Heart right ventricle (tissue), 16 donors: ENCODE measurements around the gene SLC16A11. TPM values are rescaled to one million over a fixed set of nuclear protein-coding genes. Genes with fewer than 3 reads are reported as not detected.

Source experiments
- ATAC-seq, 8 donors: fragments of 200-7000 bp; cut with Tn5 transposase; one replicate each; pipeline ENCODE4 v1.9.1; 2020; ENCODE audit warnings: mild to moderate bottlenecking in 8 of 8, moderate library complexity in 8 of 8, moderate number of reproducible peaks in 1 of 8
- DNase-seq, 2 donors: peaks; one replicate each; pipeline ENCODE4 v3.0.0-alpha.2; 2020
- H3K27ac ChIP-seq, 10 donors: fragments of 200-600 bp; sonication (generic) in 2 of 10; one replicate each; pipeline versions ENCODE4 v1.5.0 to v1.8.0; 2020 to 2022; ENCODE audit warnings: mild to moderate bottlenecking in 3 of 10
- H3K27me3 ChIP-seq, 7 donors: fragments of 200-600 bp; one replicate each; pipeline ENCODE4 v1.8.0; 2021 to 2022; ENCODE audit warnings: mild to moderate bottlenecking in 2 of 7
- H3K36me3 ChIP-seq, 9 donors: fragments of 200-600 bp; sonication (generic) in 1 of 9; one replicate each; pipeline versions ENCODE4 v1.5.0 to v1.8.0; 2020 to 2022; ENCODE audit warnings: mild to moderate bottlenecking in 2 of 9
- H3K4me1 ChIP-seq, 9 donors: fragments of 200-600 bp; sonication (generic) in 1 of 9; one replicate each; pipeline versions ENCODE4 v1.5.0 to v1.8.0; 2020 to 2022; ENCODE audit warnings: mild to moderate bottlenecking in 4 of 9
- H3K4me3 ChIP-seq, 10 donors: fragments of 200-600 bp; sonication (generic) in 2 of 10; one replicate each; pipeline versions ENCODE4 v1.5.0 to v1.8.0; 2020 to 2022; ENCODE audit warnings: mild to moderate bottlenecking in 7 of 10, moderate library complexity in 2 of 10
- H3K9me3 ChIP-seq, 11 donors: fragments of 200-600 bp in 10 of 11; sonication (generic) in 2 of 11; one replicate each; pipeline versions ENCODE4 v1.5.0 to v1.8.0; 2013 to 2022; ENCODE audit warnings: mild to moderate bottlenecking in 2 of 11, control low read depth in 1 of 11, moderate library complexity in 1 of 11
- WGBS, 2 donors: extraction: QIAGEN DNeasy Blood & Tissue Kit; methylation state at CpG; one replicate each; pipeline ENCODE4 v1.1.7; 2013; ENCODE audit warnings: inconsistent platforms in 1 of 2; 5-methylcytosine and 5-hydroxymethylcytosine counted together
- intact Hi-C, 10 donors: fragments of 100-400 bp; cut with DNase I; formaldehyde crosslinking; loops; one replicate each; pipeline versions ENCODE4 v1.11.1 to v1.14.2; 2022
- polyA plus RNA-seq, 2 donors: library from polyadenylated mRNA; stranded (reverse); fragments of 200-250 nt; gene quantifications; one replicate each; pipeline ENCODE4 v1.2.3, GENCODE V29; 2013
- total RNA-seq, 10 donors: library from RNA; stranded (reverse); fragmentation: NEBNext Ultra II Directional in 3 of 10; extraction: Animal tissue kit (Norgen Biotek cat#: 25700) in 3 of 10; gene quantifications; one replicate each; pipeline versions ENCODE4 v1.2.1 to v1.2.4, GENCODE V29; 2021 to 2023
- TF ChIP-seq, protein P1 (sequence below), 9 donors: fragments of 200-600 bp; sonication (generic) in 2 of 9; IDR thresholded peaks; one replicate each; pipeline versions ENCODE4 v1.5.0 to v1.8.0; 2021 to 2022; ENCODE audit warnings: antibody characterized with exemption in 9 of 9, mild to moderate bottlenecking in 5 of 9, moderate library complexity in 1 of 9
- donor health status: Arrhythmogenic right ventricular cardiomyopathy.
- donor health status: ischemic (EF 13 %, LVEDD 7.1; RV severe dilation, severe dysfunction).
- donor health status: healthy with polysubstance abuse.
- donor health status: DM: no; HTN: yes; CAD: no.
- donor health status: DM: no; HTN: no; CAD: no.
- donor health status: ischemic (EF 25% LVEDD 6.9; RV normal size, moderate dysfunction).
- donor health status: ischemic (EF 25% LVEDD 5.7; RV mildly dilated, moderate dysfunction).
- donor health status: healthy.
- donor health status: DM: yes; HTN: yes; CAD: no.
- donor health status: Ischemic cardiomyopathy.
- donor health status: ischemic (EF 35%, LVEDD 5.7; RV mildly dilated, moderate dysfunction).
- donor health status: nonischemic (EF 11% LVEDD 7.7; RV severe dilation, severe dysfunction).
- donor health status: DM: yes; HTN: yes; CAD: no.
- donor health status: PGD.
- donor health status: ischemic (EF 29% LVEDD 5.4; RV normal size, mild dysfunction).
- donor health status: nonischemic (EF 23%, LVEDD 6.1; RV moderate dilation, normal function).

SLC16A11 gene
- total and polyA plus RNA-seq, 12 donors: 0.19 to 2.1 (median 0.57) TPM

DNA sequence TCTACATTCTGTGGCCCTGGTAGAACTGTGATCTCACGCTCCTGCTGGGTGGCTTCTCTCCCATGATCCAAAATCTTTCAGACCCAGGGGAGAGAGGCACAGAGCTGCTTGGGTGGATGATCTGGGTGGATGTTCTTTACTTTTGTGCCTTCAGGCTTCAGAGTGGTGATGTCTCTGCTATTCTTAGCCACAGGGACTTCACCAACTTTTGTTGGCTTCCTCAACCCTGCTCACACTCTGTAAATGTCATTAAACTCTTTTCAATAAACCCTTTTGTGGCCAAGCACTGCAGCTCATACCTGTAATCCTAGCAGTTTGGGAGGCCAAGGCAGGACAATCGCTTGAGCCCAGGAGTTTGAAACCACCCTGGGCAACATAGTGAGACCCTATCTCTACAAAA lies 28.5 kb upstream of the SLC16A11 start:
- H3K4me1 ChIP-seq: no peaks in the 10 kb centered on the region
- intact Hi-C loops: no loop called here
- no peaks in the 10 kb centered on the region for H3K36me3 ChIP-seq
- peaks cover 0 to 18% (median 7%) of the 10 kb centered on the region in 11 donors for H3K9me3 ChIP-seq
- ATAC-seq (no peak), DNase-seq (no peak)
- no peak overlapping the region for H3K27ac ChIP-seq
- WGBS, 2 donors: 80 to 87% methylated on average over 2 of the region's 2 CpGs
- TF ChIP-seq, protein P1, sequence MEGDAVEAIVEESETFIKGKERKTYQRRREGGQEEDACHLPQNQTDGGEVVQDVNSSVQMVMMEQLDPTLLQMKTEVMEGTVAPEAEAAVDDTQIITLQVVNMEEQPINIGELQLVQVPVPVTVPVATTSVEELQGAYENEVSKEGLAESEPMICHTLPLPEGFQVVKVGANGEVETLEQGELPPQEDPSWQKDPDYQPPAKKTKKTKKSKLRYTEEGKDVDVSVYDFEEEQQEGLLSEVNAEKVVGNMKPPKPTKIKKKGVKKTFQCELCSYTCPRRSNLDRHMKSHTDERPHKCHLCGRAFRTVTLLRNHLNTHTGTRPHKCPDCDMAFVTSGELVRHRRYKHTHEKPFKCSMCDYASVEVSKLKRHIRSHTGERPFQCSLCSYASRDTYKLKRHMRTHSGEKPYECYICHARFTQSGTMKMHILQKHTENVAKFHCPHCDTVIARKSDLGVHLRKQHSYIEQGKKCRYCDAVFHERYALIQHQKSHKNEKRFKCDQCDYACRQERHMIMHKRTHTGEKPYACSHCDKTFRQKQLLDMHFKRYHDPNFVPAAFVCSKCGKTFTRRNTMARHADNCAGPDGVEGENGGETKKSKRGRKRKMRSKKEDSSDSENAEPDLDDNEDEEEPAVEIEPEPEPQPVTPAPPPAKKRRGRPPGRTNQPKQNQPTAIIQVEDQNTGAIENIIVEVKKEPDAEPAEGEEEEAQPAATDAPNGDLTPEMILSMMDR (IDR thresholded peaks at IDR 0.05): no peak
- peaks cover 0 to 8% (median 0%) of the 10 kb centered on the region in 7 donors for H3K27me3 ChIP-seq
- H3K4me3 ChIP-seq: no peak overlapping the region

DNA sequence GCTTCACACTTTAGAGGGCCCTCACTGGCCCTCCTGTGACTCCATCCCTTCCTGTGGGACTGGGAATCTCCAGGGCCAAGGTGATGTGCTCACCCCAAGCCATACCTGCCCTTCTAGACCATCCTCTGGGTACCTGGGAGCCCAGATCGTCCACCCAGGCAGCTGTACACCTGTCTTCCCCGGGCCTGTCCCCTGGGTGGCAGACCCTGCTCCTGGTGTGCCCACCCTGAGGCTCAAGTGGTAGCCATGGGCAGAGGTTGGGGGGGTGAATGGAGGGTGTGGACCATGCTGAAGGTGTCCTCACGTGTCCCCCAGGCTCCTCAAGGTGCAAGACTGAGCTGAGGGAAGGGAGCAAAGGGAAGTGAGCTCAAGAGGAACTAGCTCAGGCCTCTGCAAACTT lies 26.8 kb upstream of the SLC16A11 start:
- Histone ChIP-seq H3K4me1 (no peaks in the 10 kb centered on the region), H3K4me3 (no peak overlapping the region), H3K27me3 (peaks cover 0 to 11% (median 0%) of the 10 kb centered on the region in 7 donors), H3K27ac (no peak overlapping the region), H3K36me3 (no peaks in the 10 kb centered on the region), H3K9me3 (peaks cover 0 to 18% (median 7%) of the 10 kb centered on the region in 11 donors)
- intact Hi-C loops: no loop called here
- WGBS, 2 donors: 79 to 80% methylated on average over 3 of the region's 3 CpGs
- TF ChIP-seq, protein P1 (IDR thresholded peaks at IDR 0.05): no peak
- no peak for ATAC-seq
- DNase-seq: no peak

DNA sequence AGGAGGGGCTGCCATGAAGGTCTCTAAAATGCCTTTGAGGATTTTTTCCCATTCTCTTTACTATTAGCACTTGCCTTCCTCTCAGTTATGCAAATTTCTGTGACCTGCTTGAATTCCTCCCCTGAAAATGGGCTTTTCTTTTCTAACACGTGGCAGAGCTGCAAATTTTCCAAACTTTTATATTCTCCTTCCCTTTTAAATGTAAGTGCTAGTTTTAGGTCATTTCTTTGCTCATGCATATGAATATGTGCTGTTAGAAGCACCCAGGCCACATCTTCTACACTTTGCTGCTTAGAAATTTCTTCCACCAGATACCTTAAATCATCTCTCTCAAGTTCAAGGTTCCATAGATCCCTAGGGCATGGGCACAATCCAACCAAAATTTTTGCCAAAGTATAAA lies 24.4 kb upstream of the SLC16A11 start:
- TF ChIP-seq, protein P1 (IDR thresholded peaks at IDR 0.05): no peak
- no peak for ATAC-seq
- no peak for DNase-seq
- WGBS, 2 donors: 23 to 24% methylated on average over 1 of the region's 1 CpG
- Histone ChIP-seq H3K4me1 (no peaks in the 10 kb centered on the region), H3K27me3 (peaks cover 0 to 24% (median 0%) of the 10 kb centered on the region in 7 donors), H3K9me3 (peaks cover 0 to 18% (median 7%) of the 10 kb centered on the region in 11 donors), H3K27ac (no peak overlapping the region), H3K36me3 (no peaks in the 10 kb centered on the region), H3K4me3 (no peak overlapping the region)
- intact Hi-C loops: no loop called here

DNA sequence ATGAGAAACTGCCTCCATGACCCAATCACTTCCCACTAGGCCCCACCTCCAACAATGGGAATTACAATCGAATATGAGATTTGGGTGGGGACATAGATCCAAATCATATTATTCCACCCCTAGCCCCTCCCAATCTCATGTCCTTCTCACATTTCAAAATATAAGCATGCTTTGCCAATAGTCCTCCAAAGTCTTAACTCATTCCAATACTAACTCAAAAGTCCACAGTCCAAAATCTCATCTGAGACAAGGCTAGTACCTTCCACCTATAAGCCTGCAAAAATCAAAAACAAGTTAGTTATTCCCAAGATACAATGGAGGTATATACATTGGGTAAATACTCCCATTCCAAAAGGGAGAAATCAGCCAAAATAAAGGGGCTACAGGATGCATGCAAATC lies 23.3 kb upstream of the SLC16A11 start:
- 73 to 74% methylated on average over 1 of the region's 1 CpG for WGBS, 2 donors
- intact Hi-C loops: no loop called here
- Histone ChIP-seq H3K36me3 (no peaks in the 10 kb centered on the region), H3K9me3 (peaks cover 0 to 18% (median 7%) of the 10 kb centered on the region in 11 donors), H3K4me3 (no peak overlapping the region), H3K4me1 (no peaks in the 10 kb centered on the region), H3K27ac (no peak overlapping the region), H3K27me3 (peaks cover 0 to 26% (median 7%) of the 10 kb centered on the region in 7 donors)
- DNase-seq (no peak), ATAC-seq (no peak)
- TF ChIP-seq, protein P1 (IDR thresholded peaks at IDR 0.05): no peak
